Measurements from ENCODE around the gene HMCN2. TPM values are rescaled to one million over a fixed set of nuclear protein-coding genes. Genes with fewer than 3 reads are reported as not detected.

The HMCN2 gene, protein sequence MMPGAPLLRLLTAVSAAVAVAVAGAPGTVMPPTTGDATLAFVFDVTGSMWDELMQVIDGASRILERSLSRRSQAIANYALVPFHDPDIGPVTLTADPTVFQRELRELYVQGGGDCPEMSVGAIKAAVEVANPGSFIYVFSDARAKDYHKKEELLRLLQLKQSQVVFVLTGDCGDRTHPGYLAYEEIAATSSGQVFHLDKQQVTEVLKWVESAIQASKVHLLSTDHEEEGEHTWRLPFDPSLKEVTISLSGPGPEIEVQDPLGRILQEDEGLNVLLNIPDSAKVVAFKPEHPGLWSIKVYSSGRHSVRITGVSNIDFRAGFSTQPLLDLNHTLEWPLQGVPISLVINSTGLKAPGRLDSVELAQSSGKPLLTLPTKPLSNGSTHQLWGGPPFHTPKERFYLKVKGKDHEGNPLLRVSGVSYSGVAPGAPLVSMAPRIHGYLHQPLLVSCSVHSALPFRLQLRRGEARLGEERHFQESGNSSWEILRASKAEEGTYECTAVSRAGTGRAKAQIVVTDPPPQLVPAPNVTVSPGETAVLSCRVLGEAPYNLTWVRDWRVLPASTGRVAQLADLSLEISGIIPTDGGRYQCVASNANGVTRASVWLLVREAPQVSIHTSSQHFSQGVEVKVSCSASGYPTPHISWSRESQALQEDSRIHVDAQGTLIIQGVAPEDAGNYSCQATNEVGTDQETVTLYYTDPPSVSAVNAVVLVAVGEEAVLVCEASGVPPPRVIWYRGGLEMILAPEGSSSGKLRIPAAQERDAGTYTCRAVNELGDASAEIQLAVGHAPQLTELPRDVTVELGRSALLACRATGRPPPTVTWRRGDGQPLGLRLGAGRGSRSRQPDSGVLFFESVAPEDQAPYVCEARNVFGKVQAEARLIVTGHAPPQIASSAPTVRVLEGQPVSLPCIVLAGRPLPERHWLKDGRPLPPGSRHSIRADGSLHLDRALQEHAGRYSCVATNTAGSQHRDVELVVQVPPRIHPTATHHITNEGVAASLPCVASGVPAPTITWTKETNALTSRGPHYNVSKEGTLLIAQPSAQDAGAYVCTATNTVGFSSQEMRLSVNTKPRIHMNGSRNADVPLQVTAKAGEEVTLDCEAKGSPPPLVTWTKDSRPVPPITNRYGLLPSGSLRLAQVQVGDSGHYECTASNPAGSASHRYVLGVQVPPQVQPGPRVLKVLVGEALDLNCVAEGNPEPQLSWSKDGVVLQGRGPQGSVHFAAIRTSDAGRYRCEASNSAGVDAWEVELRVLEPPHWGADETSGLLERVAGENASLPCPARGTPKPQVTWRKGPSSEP (N-terminal part only)
- 0.04 to 0.06 TPM (median 0.05 TPM) in 4 of 5 replicates, not detected in the other for total RNA-seq (2022; extraction: Qiagen RNA extraction; ENCODE audit: low read depth)

DNA sequence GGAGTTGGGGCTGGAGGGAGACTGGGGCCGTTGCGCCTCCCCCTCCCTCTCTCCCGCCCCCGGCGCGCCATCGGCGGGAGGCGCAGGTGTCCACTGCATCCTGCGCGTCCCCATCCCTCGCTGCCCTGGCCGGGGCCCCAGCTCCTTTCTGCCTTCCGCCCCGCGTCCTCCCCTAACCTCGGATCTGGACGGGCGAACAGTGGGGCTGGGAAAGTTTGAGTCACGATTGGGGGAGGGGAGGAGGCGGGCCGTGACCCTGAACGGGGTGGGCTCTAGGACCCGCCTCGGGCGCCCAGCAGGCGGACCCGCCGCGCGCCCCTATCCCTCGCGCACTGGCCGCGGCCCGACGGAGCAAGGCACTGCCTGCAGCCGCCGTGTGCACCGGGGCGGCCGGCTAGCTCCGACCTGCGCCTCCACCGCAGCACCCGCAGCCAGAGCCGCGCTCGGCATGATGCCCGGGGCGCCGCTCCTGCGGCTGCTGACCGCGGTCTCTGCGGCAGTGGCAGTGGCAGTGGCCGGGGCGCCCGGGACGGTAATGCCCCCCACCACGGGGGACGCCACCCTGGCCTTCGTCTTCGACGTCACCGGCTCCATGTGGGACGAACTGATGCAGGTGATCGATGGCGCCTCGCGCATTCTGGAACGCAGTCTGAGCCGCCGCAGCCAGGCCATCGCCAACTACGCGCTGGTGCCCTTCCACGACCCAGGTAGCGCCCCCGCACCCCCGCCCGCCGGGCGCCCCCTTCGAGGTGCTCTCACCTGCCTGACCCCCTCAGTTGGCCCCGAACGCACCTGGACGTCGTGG is at the start of gene HMCN2:
TSS of gene HMCN2 (plus strand) at position 330 of the 805 bp plus-strand sequence. CDS start at position 449, 119 bp downstream.

DNA sequence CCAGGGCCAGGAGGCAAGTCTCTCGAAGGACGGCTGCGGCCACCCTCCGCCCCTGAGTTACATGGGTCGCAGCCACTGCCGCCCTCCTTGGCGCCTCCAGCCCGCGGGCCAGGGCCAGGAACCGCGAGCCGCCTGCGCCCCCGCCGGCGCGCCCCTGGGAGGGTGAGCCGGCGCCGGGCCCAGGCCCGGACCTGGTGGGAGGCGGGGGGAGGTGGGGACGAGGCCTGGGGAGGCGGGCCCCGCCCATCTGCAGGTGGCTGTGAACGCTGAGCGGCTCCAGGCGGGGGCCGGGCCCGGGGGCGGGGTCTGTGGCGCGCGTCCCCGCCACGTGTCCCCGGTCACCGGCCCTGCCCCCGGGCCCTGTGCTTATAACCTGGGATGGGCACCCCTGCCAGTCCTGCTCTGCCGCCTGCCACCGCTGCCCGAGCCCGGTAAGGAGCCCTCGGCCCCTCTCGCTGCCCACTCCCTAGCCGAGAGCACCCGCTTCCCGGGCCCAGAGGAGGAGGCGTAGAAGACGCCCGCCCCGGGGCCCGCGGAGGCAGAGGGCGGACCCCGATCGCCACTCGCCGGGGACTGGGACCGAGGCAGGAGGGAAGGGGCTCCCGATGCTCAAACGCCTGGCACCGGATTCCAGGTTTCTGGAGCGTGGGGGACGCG is 179.1 kb downstream of the HMCN2 start, which contains the start of gene ASS1:
TSS of gene ASS1 (plus strand) at position 397 of the 657 bp plus-strand sequence. CDS start 7,268 bp downstream, outside the sequence.

Other genes with a start within 250 kb of the HMCN2 start
- 12.4 to 15.1 TPM (median 14.7 TPM) in 5 replicates for gene FNBP1, start 222.6 kb upstream of the HMCN2 start, total RNA-seq (2022; extraction: Qiagen RNA extraction; ENCODE audit: low read depth)
- gene GPR107, start 211.9 kb upstream of the HMCN2 start, total RNA-seq (2022; extraction: Qiagen RNA extraction; ENCODE audit: low read depth): 22.9 to 28.8 TPM (median 28.1 TPM) in 5 replicates
- gene NCS1, start 93.4 kb upstream of the HMCN2 start, total RNA-seq (2022; extraction: Qiagen RNA extraction; ENCODE audit: low read depth): 33.8 to 56.4 TPM (median 45.8 TPM) in 5 replicates
- 15.4 to 18.0 TPM (median 17.2 TPM) in 5 replicates for gene ASS1, start 179.2 kb downstream of the HMCN2 start, total RNA-seq (2022; extraction: Qiagen RNA extraction; ENCODE audit: low read depth)

Measured in A549 treated with RU486 at 1 μM for 4 hours (cell line).